A549 (cell line): ENCODE data around the gene PEX7.

Experiments used
- ATOH8 ChIP-seq: fragments of 250-450 bp; sonication (Bioruptor Pico); IDR thresholded peaks from 2 replicates; pipeline ENCODE4 v1.5.0; 2020; ENCODE audit warnings: low read depth, mild to moderate bottlenecking, moderate library complexity
- CHD4 ChIP-seq: fragments of 200-600 bp; sonication (generic); IDR thresholded peaks from 2 replicates; pipeline ENCODE4 v1.6.1; 2016; ENCODE audit warnings: antibody characterized with exemption, mild to moderate bottlenecking, borderline replicate concordance
- CTCF ChIP-seq: fragments of >200 bp; sonication (Bioruptor Twin); formaldehyde crosslinking; IDR thresholded peaks from 3 replicates; pipeline ENCODE4 v1.5.1; 2016
- ELK1 ChIP-seq: fragments of 150-350 bp; IDR thresholded peaks from 2 replicates; pipeline ENCODE4 v1.6.1; 2014; ENCODE audit warnings: low read depth, mild to moderate bottlenecking, low read length
- EP300 ChIP-seq, 2 experiments: fragments of >200 bp; sonication (Bioruptor Twin); formaldehyde crosslinking; IDR thresholded peaks; 2 replicates in 1 of 2; 3 replicates in 1 of 2; pipeline ENCODE4 v1.6.1; 2016 to 2017
- ESRRA ChIP-seq: fragments of 150-350 bp; IDR thresholded peaks from 2 replicates; pipeline ENCODE4 v1.6.1; 2014; ENCODE audit warnings: mild to moderate bottlenecking, low read length, borderline replicate concordance
- HOXA7 ChIP-seq: fragments of 250-450 bp; sonication (Bioruptor Pico); IDR thresholded peaks from 2 replicates; pipeline ENCODE4 v1.5.0; 2020; ENCODE audit warnings: mild to moderate bottlenecking, moderate library complexity
- MAX ChIP-seq: IDR thresholded peaks from 2 replicates; pipeline ENCODE4 v1.6.1; 2012
- POLR2A ChIP-seq: IDR thresholded peaks from 2 replicates; pipeline ENCODE4 v1.6.1; 2012; ENCODE audit warnings: mild to moderate bottlenecking, low read length
- RAD21 ChIP-seq, 2 experiments: fragments of >200 bp in 1 of 2; sonication (Bioruptor Twin) in 1 of 2; formaldehyde crosslinking in 1 of 2; IDR thresholded peaks in 1 of 2; conservative IDR thresholded peaks in 1 of 2; 2 replicates in 1 of 2; 3 replicates in 1 of 2; pipeline ENCODE4 v1.6.1; 2012 to 2018; ENCODE audit warnings: inconsistent platforms in 1 of 2
- RCOR1 ChIP-seq: fragments of 150-350 bp; IDR thresholded peaks from 2 replicates; pipeline ENCODE4 v1.6.1; 2014; ENCODE audit warnings: antibody characterized with exemption, low read length, low read depth
- RFX5 ChIP-seq: fragments of 450-650 bp; IDR thresholded peaks from 2 replicates; pipeline ENCODE4 v1.7.1; 2014; ENCODE audit warnings: antibody characterized with exemption, mild to moderate bottlenecking, moderate library complexity
- USF2 ChIP-seq: fragments of 450-650 bp; IDR thresholded peaks from 2 replicates; pipeline ENCODE4 v1.6.1; 2014; ENCODE audit warnings: antibody characterized with exemption

GRCh38 chr6:136801581-136801980, 20.8 kb upstream of the PEX7 start:
- TF ChIP-seq CTCF = no peak
- no peak for TF ChIP-seq RAD21 (conservative IDR thresholded peaks at IDR 0.05 in 1 of 2, IDR thresholded peaks at IDR 0.05 in 1 of 2)
- no peak for TF ChIP-seq USF2
- TF ChIP-seq ELK1 = no peak
- TF ChIP-seq RCOR1 = no peak
- no peak for TF ChIP-seq EP300 (IDR thresholded peaks at IDR 0.05)
- no peak for TF ChIP-seq MAX
- no peak for TF ChIP-seq ATOH8
- no peak for TF ChIP-seq ESRRA
- TF ChIP-seq CHD4 = no peak
- no peak for TF ChIP-seq RFX5
- TF ChIP-seq POLR2A = no peak
- TF ChIP-seq HOXA7 (CRISPR knock-in tag) = no peak
